ENCODE results near the gene TBL3.

- TF ChIP-seq EP300 (IDR thresholded peaks at IDR 0.05) (no peak), CTCF (IDR thresholded peaks at IDR 0.05) (no peak), POLR2AphosphoS5 (IDR thresholded peaks at IDR 0.05) (no peak), POLR2A (IDR thresholded peaks at IDR 0.05) (no peak)
Measured at GRCh38 chr16:1980770-1981087, 8.9 kb downstream of the TBL3 start.

Measured in suprapubic skin (tissue), 4 donors.